ENCODE data around the gene NPDC1. TPM values are rescaled to one million over a fixed set of nuclear protein-coding genes. Genes with fewer than 3 reads are reported as not detected.

Gene NPDC1
- total RNA-seq, 1 donor from 2014 or later, result 59.4 TPM

GRCh38 chr9:137045294-137046087, 486 bp downstream of the NPDC1 start:
- Mint-ChIP-seq H3K36me3 (ENCODE audit: low read depth) (no peaks in the 10 kb centered on the region), H3K9me3 (no peaks in the 10 kb centered on the region), H3K4me3 (peak overlapping the region; percentile 78), H3K27ac (no peak overlapping the region), H3K27me3 (peaks cover 28% of the 10 kb centered on the region), H3K4me1 (peaks cover 7% of the 10 kb centered on the region)
- intact Hi-C loops (cut with micrococcal nuclease), result loop anchor here (1.0 to 10.0 kb wide), 4 partner anchors 22 to 198 kb away; partner anchors contain the start of genes LRRC26, PHPT1 and TMEM210
- DNase-seq, result peak; percentile 78

GRCh38 chr9:137044502-137045177, 1.3 kb downstream of the NPDC1 start:
- intact Hi-C loops (cut with micrococcal nuclease), result loop anchor here (5.0 to 10.0 kb wide), 3 partner anchors 83 to 197 kb away; partner anchors contain the start of genes LRRC26, PHPT1 and TMEM210
- Mint-ChIP-seq H3K4me3 (peak overlapping the region; percentile 78), H3K27me3 (peaks cover 19% of the 10 kb centered on the region), H3K27ac (no peak overlapping the region), H3K36me3 (ENCODE audit: low read depth) (no peaks in the 10 kb centered on the region), H3K4me1 (peaks cover 7% of the 10 kb centered on the region), H3K9me3 (no peaks in the 10 kb centered on the region)
- DNase-seq, result peak; percentile 67

- H3K27ac Mint-ChIP-seq, result no peak overlapping the region
- H3K9me3 Mint-ChIP-seq, result no peaks in the 10 kb centered on the region
- peaks cover 6% of the 10 kb centered on the region for H3K4me1 Mint-ChIP-seq
- intact Hi-C loops (cut with micrococcal nuclease), result loop anchor here (10.0 kb wide), 1 partner anchor 131 kb away; the partner anchor contains the start of genes LRRC26 and TMEM210
- no peaks in the 10 kb centered on the region for H3K36me3 Mint-ChIP-seq (ENCODE audit: low read depth)
- H3K4me3 Mint-ChIP-seq, result no peak overlapping the region
- no peak for DNase-seq
- peaks cover 16% of the 10 kb centered on the region for H3K27me3 Mint-ChIP-seq
Measured at GRCh38 chr9:137044037-137044436, 1.9 kb downstream of the NPDC1 start.

GRCh38 chr9:137042751-137043727, 2.9 kb downstream of the NPDC1 start:
- no peak for DNase-seq
- intact Hi-C loops (cut with micrococcal nuclease), result loop anchor here (10.0 kb wide), 1 partner anchor 132 kb away; the partner anchor contains the start of genes LRRC26 and TMEM210
- H3K27ac Mint-ChIP-seq, result no peak overlapping the region
- H3K4me3 Mint-ChIP-seq, result no peak overlapping the region
- H3K27me3 Mint-ChIP-seq, result peaks cover 14% of the 10 kb centered on the region
- H3K36me3 Mint-ChIP-seq (ENCODE audit: low read depth), result peaks cover 2% of the 10 kb centered on the region
- H3K4me1 Mint-ChIP-seq, result peaks cover 6% of the 10 kb centered on the region
- no peaks in the 10 kb centered on the region for H3K9me3 Mint-ChIP-seq

- intact Hi-C loops (cut with micrococcal nuclease), result loop anchor here (10.0 kb wide), 1 partner anchor 134 kb away; the partner anchor contains the start of genes LRRC26 and TMEM210
- Mint-ChIP-seq H3K27ac (no peak overlapping the region), H3K27me3 (peaks cover 6% of the 10 kb centered on the region), H3K4me3 (no peak overlapping the region), H3K36me3 (ENCODE audit: low read depth) (peaks cover 2% of the 10 kb centered on the region), H3K4me1 (peaks cover 6% of the 10 kb centered on the region), H3K9me3 (no peaks in the 10 kb centered on the region)
- no peak for DNase-seq
Measured at GRCh38 chr9:137041124-137041523, 4.9 kb downstream of the NPDC1 start.

- peaks cover 6% of the 10 kb centered on the region for H3K4me1 Mint-ChIP-seq
- peaks cover 2% of the 10 kb centered on the region for H3K36me3 Mint-ChIP-seq (ENCODE audit: low read depth)
- intact Hi-C loops (cut with micrococcal nuclease), result loop anchor here (10.0 kb wide), 1 partner anchor 134 kb away; the partner anchor contains the start of genes LRRC26 and TMEM210
- DNase-seq, result no peak
- H3K9me3 Mint-ChIP-seq, result no peaks in the 10 kb centered on the region
- H3K27me3 Mint-ChIP-seq, result peaks cover 6% of the 10 kb centered on the region
- H3K4me3 Mint-ChIP-seq, result no peak overlapping the region
- H3K27ac Mint-ChIP-seq, result no peak overlapping the region
Measured at GRCh38 chr9:137040568-137040967, 5.4 kb downstream of the NPDC1 start.

GRCh38 chr9:137039611-137040366, 6.2 kb downstream of the NPDC1 start:
- intact Hi-C loops (cut with micrococcal nuclease), result loop anchor here (10.0 kb wide), 1 partner anchor 135 kb away; the partner anchor contains the start of genes LRRC26 and TMEM210
- H3K36me3 Mint-ChIP-seq (ENCODE audit: low read depth), result peaks cover 2% of the 10 kb centered on the region
- H3K9me3 Mint-ChIP-seq, result no peaks in the 10 kb centered on the region
- no peak overlapping the region for H3K4me3 Mint-ChIP-seq
- no peak overlapping the region for H3K27ac Mint-ChIP-seq
- no peak for DNase-seq
- H3K27me3 Mint-ChIP-seq, result peaks cover 2% of the 10 kb centered on the region
- H3K4me1 Mint-ChIP-seq, result peaks cover 7% of the 10 kb centered on the region

GRCh38 chr9:137038916-137039315, 7.1 kb downstream of the NPDC1 start:
- H3K27ac Mint-ChIP-seq, result no peak overlapping the region
- H3K9me3 Mint-ChIP-seq, result no peaks in the 10 kb centered on the region
- no peaks in the 10 kb centered on the region for H3K27me3 Mint-ChIP-seq
- no peak for DNase-seq
- intact Hi-C loops (cut with micrococcal nuclease), result no loop called here
- peaks cover 2% of the 10 kb centered on the region for H3K36me3 Mint-ChIP-seq (ENCODE audit: low read depth)
- H3K4me3 Mint-ChIP-seq, result no peak overlapping the region
- H3K4me1 Mint-ChIP-seq, result peaks cover 11% of the 10 kb centered on the region

- Mint-ChIP-seq H3K27me3 (peaks cover 2% of the 10 kb centered on the region), H3K36me3 (ENCODE audit: low read depth) (peaks cover 2% of the 10 kb centered on the region), H3K4me1 (peaks cover 17% of the 10 kb centered on the region), H3K4me3 (no peak overlapping the region), H3K27ac (no peak overlapping the region), H3K9me3 (no peaks in the 10 kb centered on the region)
- intact Hi-C loops (cut with micrococcal nuclease), result no loop called here
- DNase-seq, result no peak
Measured at GRCh38 chr9:137037483-137037882, 8.5 kb downstream of the NPDC1 start.

- Mint-ChIP-seq H3K36me3 (ENCODE audit: low read depth) (peaks cover 2% of the 10 kb centered on the region), H3K4me3 (no peak overlapping the region), H3K9me3 (no peaks in the 10 kb centered on the region), H3K4me1 (peaks cover 19% of the 10 kb centered on the region), H3K27me3 (peaks cover 2% of the 10 kb centered on the region), H3K27ac (no peak overlapping the region)
- intact Hi-C loops (cut with micrococcal nuclease), result no loop called here
- DNase-seq, result no peak
Measured at GRCh38 chr9:137037035-137037434, 8.9 kb downstream of the NPDC1 start.

- no peak for DNase-seq
- peaks cover 23% of the 10 kb centered on the region for H3K4me1 Mint-ChIP-seq
- H3K9me3 Mint-ChIP-seq, result no peaks in the 10 kb centered on the region
- peaks cover 2% of the 10 kb centered on the region for H3K27me3 Mint-ChIP-seq
- H3K36me3 Mint-ChIP-seq (ENCODE audit: low read depth), result peaks cover 2% of the 10 kb centered on the region
- no peak overlapping the region for H3K27ac Mint-ChIP-seq
- intact Hi-C loops (cut with micrococcal nuclease), result loop anchor here (1.0 to 2.0 kb wide), 2 partner anchors 43 to 249 kb away; partner anchors contain the start of gene PAXX
- H3K4me3 Mint-ChIP-seq, result no peak overlapping the region
Measured at GRCh38 chr9:137035937-137036336, 10.0 kb downstream of the NPDC1 start.

GRCh38 chr9:137035507-137035834, 10.5 kb downstream of the NPDC1 start:
- H3K9me3 Mint-ChIP-seq, result no peaks in the 10 kb centered on the region
- H3K27me3 Mint-ChIP-seq, result peaks cover 2% of the 10 kb centered on the region
- intact Hi-C loops (cut with micrococcal nuclease), result loop anchor here (1.0 to 2.0 kb wide), 2 partner anchors 43 to 248 kb away; partner anchors contain the start of gene PAXX
- peaks cover 28% of the 10 kb centered on the region for H3K4me1 Mint-ChIP-seq
- no peak overlapping the region for H3K4me3 Mint-ChIP-seq
- DNase-seq, result no peak
- peak overlapping the region; percentile 83 for H3K27ac Mint-ChIP-seq
- H3K36me3 Mint-ChIP-seq (ENCODE audit: low read depth), result peaks cover 2% of the 10 kb centered on the region

All from activated CD4-positive, alpha-beta T cell treated with anti-CD3 and anti-CD28 coated beads, Interleukin-2, amount 10 ng/mL, durations not matched to agents 24 days and 14 days (primary cell).